Measurements from ENCODE around the gene ZNF536.

GRCh38 chr19:30564551-30565011 lies 192.4 kb downstream of the ZNF536 start:
- no peak for TF ChIP-seq POLR2A (IDR thresholded peaks at IDR 0.05)
- TF ChIP-seq, protein P1, sequence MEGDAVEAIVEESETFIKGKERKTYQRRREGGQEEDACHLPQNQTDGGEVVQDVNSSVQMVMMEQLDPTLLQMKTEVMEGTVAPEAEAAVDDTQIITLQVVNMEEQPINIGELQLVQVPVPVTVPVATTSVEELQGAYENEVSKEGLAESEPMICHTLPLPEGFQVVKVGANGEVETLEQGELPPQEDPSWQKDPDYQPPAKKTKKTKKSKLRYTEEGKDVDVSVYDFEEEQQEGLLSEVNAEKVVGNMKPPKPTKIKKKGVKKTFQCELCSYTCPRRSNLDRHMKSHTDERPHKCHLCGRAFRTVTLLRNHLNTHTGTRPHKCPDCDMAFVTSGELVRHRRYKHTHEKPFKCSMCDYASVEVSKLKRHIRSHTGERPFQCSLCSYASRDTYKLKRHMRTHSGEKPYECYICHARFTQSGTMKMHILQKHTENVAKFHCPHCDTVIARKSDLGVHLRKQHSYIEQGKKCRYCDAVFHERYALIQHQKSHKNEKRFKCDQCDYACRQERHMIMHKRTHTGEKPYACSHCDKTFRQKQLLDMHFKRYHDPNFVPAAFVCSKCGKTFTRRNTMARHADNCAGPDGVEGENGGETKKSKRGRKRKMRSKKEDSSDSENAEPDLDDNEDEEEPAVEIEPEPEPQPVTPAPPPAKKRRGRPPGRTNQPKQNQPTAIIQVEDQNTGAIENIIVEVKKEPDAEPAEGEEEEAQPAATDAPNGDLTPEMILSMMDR (IDR thresholded peaks at IDR 0.05): no peak

All from Peyer's patch (tissue), 4 donors.